SK-N-MC (cell line): ENCODE results near the gene MDM4.

Source experiments
- EZH2 ChIP-seq: fragments of 200-600 bp; sonication (generic); IDR thresholded peaks from one replicate; pipeline ENCODE4 v1.6.1; 2017; ENCODE audit warnings: antibody characterized with exemption
- FOXP2 ChIP-seq: optimal IDR thresholded peaks from 2 replicates; pipeline ENCODE3; 2011; ENCODE audit warnings: mild to moderate bottlenecking, moderate library complexity; ENCODE audit not compliant: insufficient read depth; ENCODE audit errors: extremely low read length, control extremely low read depth
- POLR2AphosphoS5 ChIP-seq: IDR thresholded peaks from 2 replicates; pipeline ENCODE4 v1.6.1; 2012; ENCODE audit warnings: mild to moderate bottlenecking, low read depth, low read length, borderline replicate concordance

DNA sequence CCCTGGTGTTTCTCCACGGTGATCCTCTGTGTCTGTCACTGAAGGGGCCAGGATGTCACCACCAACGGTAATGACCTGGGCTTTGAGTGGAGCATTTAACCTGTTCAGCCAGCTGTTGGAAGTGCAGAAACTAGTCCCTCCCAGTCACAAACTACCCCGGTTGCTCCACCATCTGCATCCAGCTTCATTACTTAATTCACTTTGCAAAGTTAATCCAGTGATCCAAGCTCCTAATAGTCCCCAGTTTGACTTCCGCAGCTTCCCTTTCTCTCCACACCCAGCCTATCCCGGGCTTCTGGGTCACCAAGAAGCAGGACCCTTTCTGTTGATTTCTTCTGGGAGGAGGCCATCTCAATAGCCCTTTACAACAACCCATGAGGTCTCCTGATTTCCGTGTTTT, 63.5 kb downstream of the MDM4 start:
- TF ChIP-seq POLR2AphosphoS5: no peak
- no peak for TF ChIP-seq EZH2
- TF ChIP-seq FOXP2: no peak
